ENCODE results near the gene RHOXF2. TPM values are rescaled to one million over a fixed set of nuclear protein-coding genes. Genes with fewer than 3 reads are reported as not detected.
"Not testable (repeated sequence)": the region's sequence is repeated elsewhere in the genome, so short reads cannot be mapped to it uniquely, and the experiment has no call there.

RHOXF2 gene
- polyA plus RNA-seq, 1 donor from 2014 or later = not detected

- not testable (repeated sequence) for H3K27ac ChIP-seq (ENCODE audit: low read length); H3K9me2 ChIP-seq (ENCODE audit: insufficient read depth, low read length); H3F3A ChIP-seq (ENCODE audit: insufficient read depth, low read length, poor library complexity, severe bottlenecking); H3K4me2 ChIP-seq (ENCODE audit: low read length); H3K4me3 ChIP-seq (ENCODE audit: low read length); H3K79me2 ChIP-seq (replicated peaks; ENCODE audit: insufficient read depth, low read length); H3K9me3 ChIP-seq (ENCODE audit: low read length); H4K20me1 ChIP-seq (ENCODE audit: insufficient read depth); H2AFZ ChIP-seq (ENCODE audit: low read depth, low read length); H3K27me3 ChIP-seq (ENCODE audit: insufficient read depth, low read depth, low read length); H3K36me3 ChIP-seq (ENCODE audit: insufficient read depth, low read length); H3K9ac ChIP-seq (ENCODE audit: low read length)
Measured at GRCh38 chrX:120146323-120146722, 12.1 kb upstream of the RHOXF2 start.

GRCh38 chrX:120147537-120147936, 10.9 kb upstream of the RHOXF2 start:
- H3K36me3 ChIP-seq (ENCODE audit: insufficient read depth, low read length) = no peaks in the 10 kb centered on the region
- H3K27me3 ChIP-seq (ENCODE audit: insufficient read depth, low read depth, low read length) = no peaks in the 10 kb centered on the region
- H3K9me2 ChIP-seq (ENCODE audit: insufficient read depth, low read length) = no peaks in the 10 kb centered on the region
- TF ChIP-seq POLR2AphosphoS5 (IDR thresholded peaks at IDR 0.05) = no peak
- TF ChIP-seq CTCF (IDR thresholded peaks at IDR 0.05; ENCODE audit: poor library complexity, severe bottlenecking) = no peak
- TF ChIP-seq MXI1 (conservative IDR thresholded peaks at IDR 0.05; ENCODE audit: poor library complexity, severe bottlenecking) = no peak
- TF ChIP-seq REST (IDR thresholded peaks at IDR 0.05; ENCODE audit: borderline replicate concordance) = no peak
- no peak for TF ChIP-seq RAD21 (conservative IDR thresholded peaks at IDR 0.05)
- no peak for TF ChIP-seq SMC3 (conservative IDR thresholded peaks at IDR 0.05; ENCODE audit: poor library complexity)
- TF ChIP-seq EZH2 (IDR thresholded peaks at IDR 0.05; ENCODE audit: borderline replicate concordance, insufficient read depth, low read length, poor library complexity, severe bottlenecking) = no peak
- TF ChIP-seq TAF1 (IDR thresholded peaks at IDR 0.05; ENCODE audit: low read depth) = no peak
- TF ChIP-seq EP300 (conservative IDR thresholded peaks at IDR 0.05; ENCODE audit: poor library complexity, severe bottlenecking) = no peak
- H3K27ac ChIP-seq (ENCODE audit: low read length) = no peak overlapping the region
- H4K20me1 ChIP-seq (ENCODE audit: insufficient read depth) = no peaks in the 10 kb centered on the region
- H2AFZ ChIP-seq (ENCODE audit: low read depth, low read length) = no peak overlapping the region
- no peak overlapping the region for H3K4me3 ChIP-seq (ENCODE audit: low read length)
- H3K9ac ChIP-seq (ENCODE audit: low read length) = no peak overlapping the region
- H3F3A ChIP-seq (ENCODE audit: insufficient read depth, low read length, poor library complexity, severe bottlenecking) = no peaks in the 10 kb centered on the region
- H3K79me2 ChIP-seq (replicated peaks; ENCODE audit: insufficient read depth, low read length) = no peaks in the 10 kb centered on the region
- H3K9me3 ChIP-seq (ENCODE audit: low read length) = no peaks in the 10 kb centered on the region
- H3K4me2 ChIP-seq (ENCODE audit: low read length) = no peak overlapping the region

GRCh38 chrX:120150109-120150744, 8.2 kb upstream of the RHOXF2 start:
- H3K9ac ChIP-seq (ENCODE audit: low read length); H3K9me2 ChIP-seq (ENCODE audit: insufficient read depth, low read length); H3K4me2 ChIP-seq (ENCODE audit: low read length); H3K9me3 ChIP-seq (ENCODE audit: low read length); H2AFZ ChIP-seq (ENCODE audit: low read depth, low read length); H3K4me3 ChIP-seq (ENCODE audit: low read length); H3K79me2 ChIP-seq (replicated peaks; ENCODE audit: insufficient read depth, low read length); H3K36me3 ChIP-seq (ENCODE audit: insufficient read depth, low read length); H4K20me1 ChIP-seq (ENCODE audit: insufficient read depth); H3K27ac ChIP-seq (ENCODE audit: low read length); H3K27me3 ChIP-seq (ENCODE audit: insufficient read depth, low read depth, low read length); H3F3A ChIP-seq (ENCODE audit: insufficient read depth, low read length, poor library complexity, severe bottlenecking): not testable (repeated sequence)

- not testable (repeated sequence) for H2AFZ ChIP-seq (ENCODE audit: low read depth, low read length); H3K79me2 ChIP-seq (replicated peaks; ENCODE audit: insufficient read depth, low read length)
Measured at GRCh38 chrX:120159086-120159485, 673 bp downstream of the RHOXF2 start.

GRCh38 chrX:120193254-120193653, 34.8 kb downstream of the RHOXF2 start:
- not testable (repeated sequence) for H3K4me3 ChIP-seq (ENCODE audit: low read length); H3K36me3 ChIP-seq (ENCODE audit: insufficient read depth, low read length); H4K20me1 ChIP-seq (ENCODE audit: insufficient read depth); H3K9me2 ChIP-seq (ENCODE audit: insufficient read depth, low read length); H2AFZ ChIP-seq (ENCODE audit: low read depth, low read length); H3K27me3 ChIP-seq (ENCODE audit: insufficient read depth, low read depth, low read length); H3F3A ChIP-seq (ENCODE audit: insufficient read depth, low read length, poor library complexity, severe bottlenecking); H3K9me3 ChIP-seq (ENCODE audit: low read length); H3K79me2 ChIP-seq (replicated peaks; ENCODE audit: insufficient read depth, low read length); H3K9ac ChIP-seq (ENCODE audit: low read length); H3K27ac ChIP-seq (ENCODE audit: low read length); H3K4me2 ChIP-seq (ENCODE audit: low read length)

More at GRCh38 chrX:120159086-120159485, 673 bp downstream of the RHOXF2 start:
- H3K9me2 ChIP-seq (ENCODE audit: insufficient read depth, low read length); H3F3A ChIP-seq (ENCODE audit: insufficient read depth, low read length, poor library complexity, severe bottlenecking); H3K9ac ChIP-seq (ENCODE audit: low read length); H3K27ac ChIP-seq (ENCODE audit: low read length); H3K27me3 ChIP-seq (ENCODE audit: insufficient read depth, low read depth, low read length); H3K36me3 ChIP-seq (ENCODE audit: insufficient read depth, low read length); H3K4me2 ChIP-seq (ENCODE audit: low read length); H3K4me3 ChIP-seq (ENCODE audit: low read length); H4K20me1 ChIP-seq (ENCODE audit: insufficient read depth); H3K9me3 ChIP-seq (ENCODE audit: low read length): not testable (repeated sequence)
